ENCODE data around the gene MAST4.

Gene MAST4

DNA sequence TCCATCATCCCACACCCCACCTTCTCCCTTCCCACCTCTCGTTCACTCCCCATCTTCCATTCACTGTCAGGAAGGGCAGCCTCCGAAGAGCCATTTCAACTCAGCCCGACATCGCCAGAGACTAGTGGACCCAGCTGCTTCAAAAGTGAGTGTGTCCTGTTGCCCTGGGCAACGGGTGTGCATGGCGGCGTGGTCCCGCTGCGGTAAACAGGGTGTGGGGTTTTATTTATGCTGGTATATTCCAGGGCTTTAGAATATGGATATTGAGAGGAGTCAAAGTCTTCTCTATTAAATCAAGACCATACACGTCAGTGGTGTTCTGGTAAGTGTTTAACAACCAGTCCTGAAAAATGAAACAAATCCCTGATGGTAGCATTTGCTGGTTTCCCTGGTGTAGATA lies 274.5 kb downstream of the MAST4 start:
- H3K36me3 ChIP-seq (ENCODE audit: control insufficient read depth in 2 of 2, insufficient read depth in 2 of 2, low read length in 2 of 2) = no peaks in the 10 kb centered on the region
- no peaks in the 10 kb centered on the region for H3K9me3 ChIP-seq (ENCODE audit: control insufficient read depth in 2 of 2, low read length in 2 of 2)
- H3K27ac ChIP-seq (ENCODE audit: low read length) = no peak overlapping the region
- no peaks in the 10 kb centered on the region for H3K4me1 ChIP-seq (ENCODE audit: control insufficient read depth, insufficient read depth, low read length)
- no peaks in the 10 kb centered on the region for H3K27me3 ChIP-seq (ENCODE audit: control insufficient read depth in 1 of 2, insufficient read depth in 2 of 2, low read length in 2 of 2)
- no peak overlapping the region for H3K9ac ChIP-seq (ENCODE audit: low read length in 2 of 2)
- H3K4me3 ChIP-seq (ENCODE audit: low read length in 2 of 2) = no peak overlapping the region

DNA sequence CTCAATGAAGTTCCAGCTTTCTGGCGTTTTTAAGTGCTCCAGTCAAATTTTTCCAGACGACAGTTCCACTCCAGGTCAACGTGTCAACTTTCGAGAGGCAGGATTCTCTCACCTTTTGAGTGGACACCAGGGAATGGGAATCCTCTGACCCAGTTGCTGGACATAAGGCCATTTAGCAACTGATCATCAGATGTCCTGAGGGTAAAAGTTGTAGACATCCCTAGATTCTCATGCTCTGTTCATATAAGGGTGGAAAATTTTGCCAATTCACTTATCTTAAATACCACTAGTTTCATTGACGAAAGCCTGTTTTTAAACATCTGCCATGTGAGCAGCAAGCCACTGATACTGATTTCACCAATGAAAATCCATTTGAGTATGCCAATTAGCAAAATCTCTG lies 275.5 kb downstream of the MAST4 start:
- no peaks in the 10 kb centered on the region for H3K36me3 ChIP-seq (ENCODE audit: control insufficient read depth in 2 of 2, insufficient read depth in 2 of 2, low read length in 2 of 2)
- H3K4me3 ChIP-seq (ENCODE audit: low read length in 2 of 2) = no peak overlapping the region
- H3K27ac ChIP-seq (ENCODE audit: low read length) = no peak overlapping the region
- no peaks in the 10 kb centered on the region for H3K4me1 ChIP-seq (ENCODE audit: control insufficient read depth, insufficient read depth, low read length)
- H3K9me3 ChIP-seq (ENCODE audit: control insufficient read depth in 2 of 2, low read length in 2 of 2) = no peaks in the 10 kb centered on the region
- no peak overlapping the region for H3K9ac ChIP-seq (ENCODE audit: low read length in 2 of 2)
- no peaks in the 10 kb centered on the region for H3K27me3 ChIP-seq (ENCODE audit: control insufficient read depth in 1 of 2, insufficient read depth in 2 of 2, low read length in 2 of 2)

DNA sequence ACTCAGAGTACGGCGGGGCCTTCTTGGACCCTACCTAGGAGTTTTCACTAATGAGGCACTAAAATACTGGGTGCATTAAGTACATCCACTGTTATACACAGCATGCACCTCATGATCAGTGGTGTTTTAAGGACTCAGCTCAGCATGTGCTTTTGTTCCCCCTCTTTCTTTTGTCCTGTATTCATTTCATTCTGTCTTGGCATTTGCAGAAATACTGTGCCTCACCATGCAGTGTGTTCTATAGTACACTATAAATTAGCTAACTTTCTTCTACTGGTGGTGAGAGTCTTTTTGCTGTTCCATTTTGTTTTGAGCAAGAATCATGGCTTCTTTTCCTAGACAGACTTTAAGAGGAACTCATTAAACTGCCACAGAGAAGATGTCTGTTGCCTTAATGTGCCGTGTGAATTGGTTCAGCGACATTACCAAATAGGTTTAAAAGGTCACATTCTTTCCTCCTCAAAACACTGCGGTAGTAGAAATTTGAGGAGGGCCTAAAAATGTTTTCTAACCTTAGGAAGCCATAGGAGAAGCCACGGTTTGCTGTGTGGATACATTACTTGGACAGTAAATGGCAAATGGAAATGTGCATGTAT lies 276.6 kb downstream of the MAST4 start:
- no peak overlapping the region for H3K27ac ChIP-seq (ENCODE audit: low read length)
- H3K4me3 ChIP-seq (ENCODE audit: low read length in 2 of 2) = no peak overlapping the region
- H3K4me1 ChIP-seq (ENCODE audit: control insufficient read depth, insufficient read depth, low read length) = no peaks in the 10 kb centered on the region
- no peaks in the 10 kb centered on the region for H3K36me3 ChIP-seq (ENCODE audit: control insufficient read depth in 2 of 2, insufficient read depth in 2 of 2, low read length in 2 of 2)
- no peaks in the 10 kb centered on the region for H3K27me3 ChIP-seq (ENCODE audit: control insufficient read depth in 1 of 2, insufficient read depth in 2 of 2, low read length in 2 of 2)
- no peaks in the 10 kb centered on the region for H3K9me3 ChIP-seq (ENCODE audit: control insufficient read depth in 2 of 2, low read length in 2 of 2)
- no peak overlapping the region for H3K9ac ChIP-seq (ENCODE audit: low read length in 2 of 2)

GRCh38 chr5:66874004-66874403 lies 277.8 kb downstream of the MAST4 start:
- no peaks in the 10 kb centered on the region for H3K27me3 ChIP-seq (ENCODE audit: control insufficient read depth in 1 of 2, insufficient read depth in 2 of 2, low read length in 2 of 2)
- H3K9ac ChIP-seq (ENCODE audit: low read length in 2 of 2) = no peak overlapping the region
- H3K27ac ChIP-seq (ENCODE audit: low read length) = no peak overlapping the region
- no peaks in the 10 kb centered on the region for H3K9me3 ChIP-seq (ENCODE audit: control insufficient read depth in 2 of 2, low read length in 2 of 2)
- H3K4me3 ChIP-seq (ENCODE audit: low read length in 2 of 2) = no peak overlapping the region
- H3K36me3 ChIP-seq (ENCODE audit: control insufficient read depth in 2 of 2, insufficient read depth in 2 of 2, low read length in 2 of 2) = no peaks in the 10 kb centered on the region
- no peaks in the 10 kb centered on the region for H3K4me1 ChIP-seq (ENCODE audit: control insufficient read depth, insufficient read depth, low read length)

DNA sequence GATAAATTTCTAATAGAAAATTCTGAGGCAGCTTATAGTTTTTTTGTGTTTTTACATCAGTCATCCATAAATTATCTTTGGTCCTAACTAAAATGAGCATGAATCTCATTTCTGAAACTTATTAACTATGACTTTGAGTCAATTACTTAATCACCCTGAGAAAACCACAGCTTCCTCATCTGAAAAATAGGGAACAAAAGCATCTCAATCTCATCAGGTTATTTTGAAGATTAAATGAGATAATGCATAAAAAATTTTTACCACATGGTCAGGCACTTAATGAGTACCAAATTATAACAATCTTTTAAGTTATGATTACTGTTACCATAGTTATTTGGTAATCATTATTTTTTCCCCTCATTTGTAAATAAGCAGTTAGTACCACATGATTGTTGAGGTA lies 279.1 kb downstream of the MAST4 start:
- H3K27ac ChIP-seq (ENCODE audit: low read length) = no peak overlapping the region
- no peak overlapping the region for H3K4me3 ChIP-seq (ENCODE audit: low read length in 2 of 2)
- no peaks in the 10 kb centered on the region for H3K27me3 ChIP-seq (ENCODE audit: control insufficient read depth in 1 of 2, insufficient read depth in 2 of 2, low read length in 2 of 2)
- H3K36me3 ChIP-seq (ENCODE audit: control insufficient read depth in 2 of 2, insufficient read depth in 2 of 2, low read length in 2 of 2) = no peaks in the 10 kb centered on the region
- no peaks in the 10 kb centered on the region for H3K9me3 ChIP-seq (ENCODE audit: control insufficient read depth in 2 of 2, low read length in 2 of 2)
- H3K4me1 ChIP-seq (ENCODE audit: control insufficient read depth, insufficient read depth, low read length) = no peaks in the 10 kb centered on the region
- no peak overlapping the region for H3K9ac ChIP-seq (ENCODE audit: low read length in 2 of 2)

- Histone ChIP-seq H3K36me3 (ENCODE audit: control insufficient read depth in 2 of 2, insufficient read depth in 2 of 2, low read length in 2 of 2) (no peaks in the 10 kb centered on the region), H3K4me3 (ENCODE audit: low read length in 2 of 2) (no peak overlapping the region), H3K27ac (ENCODE audit: low read length) (no peak overlapping the region), H3K27me3 (ENCODE audit: control insufficient read depth in 1 of 2, insufficient read depth in 2 of 2, low read length in 2 of 2) (no peaks in the 10 kb centered on the region), H3K9ac (ENCODE audit: low read length in 2 of 2) (no peak overlapping the region), H3K4me1 (ENCODE audit: control insufficient read depth, insufficient read depth, low read length) (no peaks in the 10 kb centered on the region), H3K9me3 (ENCODE audit: control insufficient read depth in 2 of 2, low read length in 2 of 2) (no peaks in the 10 kb centered on the region)
Measured at GRCh38 chr5:66876266-66876807, 280.1 kb downstream of the MAST4 start.

DNA sequence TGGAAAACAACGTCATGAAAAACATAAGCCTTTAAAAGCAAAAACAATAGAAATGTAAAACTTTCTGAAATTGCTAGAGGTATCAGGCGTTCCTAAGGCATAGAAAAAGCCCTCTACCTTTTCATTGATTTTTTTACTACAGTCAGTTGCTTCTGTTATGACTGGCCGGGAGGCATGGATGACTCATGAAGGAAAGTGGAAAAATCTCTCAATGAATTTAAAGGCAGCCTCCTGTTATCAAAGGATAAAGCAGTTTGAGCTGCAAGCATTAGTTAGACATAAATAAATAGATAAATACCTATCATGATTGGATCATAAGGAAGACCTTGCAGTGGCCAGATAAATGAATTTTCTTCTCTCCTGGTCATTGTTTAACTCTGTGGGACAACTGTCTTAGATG lies 281.6 kb downstream of the MAST4 start:
- Histone ChIP-seq H3K9me3 (ENCODE audit: control insufficient read depth in 2 of 2, low read length in 2 of 2) (no peaks in the 10 kb centered on the region), H3K4me3 (ENCODE audit: low read length in 2 of 2) (no peak overlapping the region), H3K9ac (ENCODE audit: low read length in 2 of 2) (no peak overlapping the region), H3K27me3 (ENCODE audit: control insufficient read depth in 1 of 2, insufficient read depth in 2 of 2, low read length in 2 of 2) (no peaks in the 10 kb centered on the region), H3K27ac (ENCODE audit: low read length) (no peak overlapping the region), H3K36me3 (ENCODE audit: control insufficient read depth in 2 of 2, insufficient read depth in 2 of 2, low read length in 2 of 2) (no peaks in the 10 kb centered on the region), H3K4me1 (ENCODE audit: control insufficient read depth, insufficient read depth, low read length) (no peaks in the 10 kb centered on the region)

DNA sequence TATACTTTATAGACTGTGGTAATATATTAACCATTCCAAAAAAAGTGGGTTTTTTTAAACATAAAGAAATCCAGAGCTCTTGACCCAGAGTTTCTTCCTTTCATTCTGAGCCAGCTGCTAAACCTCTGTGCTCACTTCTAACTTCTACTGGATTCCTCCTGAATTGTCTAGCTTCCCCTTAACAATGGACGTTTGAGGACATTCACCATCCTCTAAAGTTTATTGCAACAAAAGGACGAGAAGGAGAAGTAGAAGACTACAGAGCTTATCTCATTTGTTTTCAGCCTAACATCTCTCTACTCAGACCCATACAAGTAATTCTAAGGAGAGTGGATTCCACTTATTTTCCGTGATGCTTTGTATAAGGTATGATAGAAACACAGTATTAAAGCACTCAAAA lies 284.2 kb downstream of the MAST4 start:
- H3K9ac ChIP-seq (ENCODE audit: low read length in 2 of 2) = no peak overlapping the region
- H3K36me3 ChIP-seq (ENCODE audit: control insufficient read depth in 2 of 2, insufficient read depth in 2 of 2, low read length in 2 of 2) = no peaks in the 10 kb centered on the region
- no peaks in the 10 kb centered on the region for H3K9me3 ChIP-seq (ENCODE audit: control insufficient read depth in 2 of 2, low read length in 2 of 2)
- no peak overlapping the region for H3K27ac ChIP-seq (ENCODE audit: low read length)
- H3K4me3 ChIP-seq (ENCODE audit: low read length in 2 of 2) = no peak overlapping the region
- H3K4me1 ChIP-seq (ENCODE audit: control insufficient read depth, insufficient read depth, low read length) = no peaks in the 10 kb centered on the region
- H3K27me3 ChIP-seq (ENCODE audit: control insufficient read depth in 1 of 2, insufficient read depth in 2 of 2, low read length in 2 of 2) = no peaks in the 10 kb centered on the region

- no peak overlapping the region for H3K4me3 ChIP-seq (ENCODE audit: low read length in 2 of 2)
- H3K36me3 ChIP-seq (ENCODE audit: control insufficient read depth in 2 of 2, insufficient read depth in 2 of 2, low read length in 2 of 2) = no peaks in the 10 kb centered on the region
- no peaks in the 10 kb centered on the region for H3K27me3 ChIP-seq (ENCODE audit: control insufficient read depth in 1 of 2, insufficient read depth in 2 of 2, low read length in 2 of 2)
- H3K9me3 ChIP-seq (ENCODE audit: control insufficient read depth in 2 of 2, low read length in 2 of 2) = no peaks in the 10 kb centered on the region
- no peaks in the 10 kb centered on the region for H3K4me1 ChIP-seq (ENCODE audit: control insufficient read depth, insufficient read depth, low read length)
- H3K27ac ChIP-seq (ENCODE audit: low read length) = no peak overlapping the region
- H3K9ac ChIP-seq (ENCODE audit: low read length in 2 of 2) = no peak overlapping the region
Measured at GRCh38 chr5:66881480-66882161, 285.4 kb downstream of the MAST4 start.

DNA sequence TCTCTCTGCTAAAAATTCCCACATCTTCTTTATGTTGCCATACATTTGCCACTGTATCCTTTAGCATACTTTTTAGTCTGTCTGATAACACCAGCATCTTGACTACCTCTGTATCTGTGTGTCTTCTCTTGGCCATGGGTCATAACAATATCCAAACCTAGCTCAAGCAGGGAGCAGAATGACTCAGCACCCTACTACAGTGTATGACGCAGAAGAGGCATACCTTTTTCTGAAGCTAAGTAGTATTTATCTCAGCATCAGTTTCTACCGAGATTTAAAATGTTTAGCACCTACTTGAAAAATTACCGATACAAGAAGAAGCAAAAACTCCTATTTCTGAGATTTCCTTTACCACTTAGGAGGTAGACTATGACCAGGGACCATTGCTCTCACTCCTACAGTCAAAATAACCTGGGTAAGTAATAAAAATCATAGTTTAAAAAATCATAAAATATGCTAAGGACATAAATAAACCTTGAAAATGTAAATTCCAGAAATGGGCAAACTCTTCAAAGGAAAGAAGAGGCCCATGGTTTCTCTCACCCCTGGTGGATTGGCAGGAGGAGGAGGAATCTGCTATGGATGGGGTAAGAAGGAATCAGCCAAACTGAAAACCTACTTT lies 286.5 kb downstream of the MAST4 start:
- no peaks in the 10 kb centered on the region for H3K4me1 ChIP-seq (ENCODE audit: control insufficient read depth, insufficient read depth, low read length)
- no peak overlapping the region for H3K27ac ChIP-seq (ENCODE audit: low read length)

More for the DNA sequence above, 286.5 kb downstream of the MAST4 start:
- Histone ChIP-seq H3K9me3 (ENCODE audit: control insufficient read depth in 2 of 2, low read length in 2 of 2) (no peaks in the 10 kb centered on the region), H3K36me3 (ENCODE audit: control insufficient read depth in 2 of 2, insufficient read depth in 2 of 2, low read length in 2 of 2) (no peaks in the 10 kb centered on the region), H3K9ac (ENCODE audit: low read length in 2 of 2) (no peak overlapping the region), H3K27me3 (ENCODE audit: control insufficient read depth in 1 of 2, insufficient read depth in 2 of 2, low read length in 2 of 2) (no peaks in the 10 kb centered on the region), H3K4me3 (ENCODE audit: low read length in 2 of 2) (no peak overlapping the region)

Data from stomach smooth muscle (tissue), 2 donors.